Cortex of kidney (tissue), 1 donor: ENCODE measurements around the gene FARS2.
"Not testable (repeated sequence)": the region's sequence is repeated elsewhere in the genome, so short reads cannot be mapped to it uniquely, and the experiment has no call there.

Experiments
- DNase-seq: peaks from one replicate; lab custom pipeline; 2025; lab: John Stamatoyannopoulos, UW

The FARS2 gene

DNA sequence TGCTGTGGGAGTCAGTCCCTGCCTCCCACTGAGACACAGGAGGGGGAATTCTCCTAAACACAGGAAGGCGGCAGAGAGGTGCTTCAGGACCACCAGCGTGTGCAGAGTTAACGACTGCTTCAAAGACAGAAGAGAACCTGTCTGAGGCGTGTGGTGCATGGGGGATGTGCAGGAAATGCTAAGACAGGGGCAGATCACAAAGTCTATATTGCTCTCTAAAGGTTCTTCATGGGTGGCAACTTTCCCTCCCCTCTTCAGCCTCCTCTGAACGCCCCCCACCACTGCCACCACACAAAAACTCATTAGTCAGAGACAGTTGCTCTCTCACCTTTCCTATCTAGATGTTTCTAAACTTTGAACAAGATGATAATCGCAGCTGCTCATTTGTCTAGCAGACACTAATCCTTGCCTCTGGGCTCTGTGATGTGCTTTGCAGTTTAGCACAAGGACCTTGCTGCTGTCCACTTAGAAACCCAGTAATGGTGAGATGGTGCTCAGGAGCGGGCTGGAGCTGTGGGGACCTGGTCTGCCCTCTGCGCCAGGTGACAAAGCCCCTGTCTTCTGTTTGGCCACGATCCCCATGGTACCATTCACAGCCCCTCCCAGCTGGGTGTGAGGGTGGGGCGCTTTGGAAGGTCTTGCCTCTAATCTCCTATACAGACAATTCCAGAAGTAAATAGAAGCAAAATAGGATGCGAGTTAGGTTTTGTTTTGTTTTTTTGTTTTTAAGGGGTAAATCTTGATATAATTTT, 525.8 kb downstream of the FARS2 start:
- no peak for DNase-seq

DNA sequence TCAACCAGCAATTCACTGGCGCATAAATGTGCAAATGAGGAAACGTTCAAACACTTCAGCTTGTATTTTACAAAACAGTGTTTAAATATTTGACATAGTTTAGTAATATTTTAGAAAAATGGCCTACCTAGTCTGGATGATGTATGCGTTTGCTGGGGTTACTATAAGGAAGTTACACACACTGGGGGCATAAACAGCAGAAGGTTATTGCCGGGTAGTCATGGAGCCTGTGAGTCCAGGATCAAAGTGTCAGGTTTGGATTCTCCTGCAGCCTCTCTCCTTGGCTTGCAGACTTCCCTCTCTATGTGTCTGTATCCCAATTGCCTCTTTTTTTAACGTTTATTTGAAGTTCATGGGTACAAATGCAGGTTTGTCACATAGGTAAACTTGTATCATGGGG, 528.1 kb downstream of the FARS2 start:
- not testable (repeated sequence) for DNase-seq

DNA sequence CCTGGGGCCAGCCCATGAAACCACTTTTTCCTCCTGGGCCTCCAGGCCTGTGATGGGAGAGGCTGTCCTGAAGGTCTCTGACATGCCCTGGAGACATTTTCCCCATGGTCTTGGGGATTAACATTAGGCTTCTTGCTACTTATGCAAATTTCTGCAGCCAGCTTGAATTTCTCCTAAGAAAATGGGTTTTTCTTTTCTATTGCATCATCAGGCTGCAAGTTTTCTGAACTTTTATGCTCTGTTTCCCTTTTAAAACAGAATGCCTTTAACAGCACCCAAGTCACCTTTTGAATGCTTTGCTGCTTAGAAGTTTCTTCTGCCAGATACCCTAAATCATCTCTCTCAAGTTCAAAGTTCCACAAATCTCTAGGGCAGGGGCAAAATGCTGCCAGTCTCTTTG, 535.2 kb downstream of the FARS2 start:
- not testable (repeated sequence) for DNase-seq

DNA sequence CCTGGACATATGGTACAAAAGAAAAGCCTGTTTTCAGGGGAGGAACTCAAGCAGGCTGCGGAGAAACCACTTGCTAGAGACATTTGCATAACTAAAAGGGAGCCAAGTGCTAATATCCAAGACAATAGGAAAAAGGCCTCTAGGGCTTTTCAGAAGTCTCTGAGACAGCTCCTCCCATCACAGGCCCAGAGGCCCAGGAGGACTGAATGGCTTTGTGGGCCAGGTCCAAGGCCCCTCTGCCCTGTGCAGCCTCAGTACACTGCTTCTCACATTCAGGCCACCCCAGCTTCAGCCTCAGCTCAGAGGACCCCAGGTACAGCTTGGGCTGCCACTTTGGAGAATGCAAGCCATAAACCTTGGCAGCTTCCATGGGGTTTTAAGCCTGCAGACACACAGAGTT, 545.1 kb downstream of the FARS2 start:
- DNase-seq = not testable (repeated sequence)

DNA sequence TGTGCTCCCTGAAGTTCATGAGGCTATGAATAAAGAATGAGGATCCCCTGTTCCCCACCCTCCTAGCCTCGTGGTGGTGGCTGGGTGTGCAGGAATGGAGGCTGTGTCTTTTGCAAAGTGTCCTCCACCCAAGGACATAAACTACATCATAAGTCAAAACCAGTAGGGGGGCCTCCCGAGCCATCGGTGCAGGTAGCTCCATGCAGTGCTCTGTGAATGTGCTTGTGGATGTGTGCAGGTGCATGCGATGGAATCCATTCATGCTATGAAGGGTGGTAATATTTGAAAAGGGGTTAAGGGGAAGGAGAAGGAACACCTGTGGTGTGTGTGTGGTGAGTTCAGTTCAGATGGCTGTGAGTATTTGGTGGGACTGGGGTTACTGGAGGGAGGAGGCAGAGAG, 548.1 kb downstream of the FARS2 start:
- no peak for DNase-seq

DNA sequence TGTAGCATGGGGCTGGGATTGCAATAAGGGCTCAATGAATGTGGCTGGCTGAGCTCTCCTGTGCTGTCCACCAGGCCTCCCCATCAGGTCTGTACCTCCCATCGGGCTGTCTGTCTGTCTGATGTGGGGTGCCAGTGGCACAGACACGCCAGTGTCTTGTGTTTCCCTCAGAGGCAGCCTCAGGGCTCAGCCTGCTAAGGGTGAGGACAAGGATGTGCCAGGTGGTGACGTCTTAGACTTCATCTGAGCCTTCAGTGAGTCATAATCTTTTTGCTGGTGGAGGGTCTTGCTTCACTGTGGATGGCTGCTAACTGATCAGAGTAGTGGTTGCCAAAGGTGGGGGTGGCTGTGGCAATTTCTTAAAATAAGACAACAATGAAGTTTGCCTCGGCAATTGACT, 550.7 kb downstream of the FARS2 start:
- DNase-seq = no peak

DNA sequence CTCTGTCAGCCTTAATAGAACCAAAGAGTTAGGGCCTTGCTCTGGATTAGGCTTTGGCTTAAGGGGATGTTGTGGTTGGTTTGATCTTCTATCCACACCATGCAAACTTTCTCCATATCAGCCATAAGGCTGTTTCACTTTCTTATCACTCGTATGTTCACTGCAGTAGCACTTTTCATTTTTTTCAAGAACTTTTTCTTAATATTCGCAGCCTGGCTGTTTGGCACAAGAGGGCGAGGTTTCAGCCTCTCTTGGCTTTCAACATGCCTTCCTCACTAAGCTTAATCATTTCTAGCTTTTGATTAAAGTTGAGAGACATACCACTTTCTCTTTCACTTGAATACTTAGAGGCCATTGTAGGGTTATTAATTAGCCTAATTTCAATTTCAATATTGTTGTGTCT, 552.3 kb downstream of the FARS2 start:
- no peak for DNase-seq

DNA sequence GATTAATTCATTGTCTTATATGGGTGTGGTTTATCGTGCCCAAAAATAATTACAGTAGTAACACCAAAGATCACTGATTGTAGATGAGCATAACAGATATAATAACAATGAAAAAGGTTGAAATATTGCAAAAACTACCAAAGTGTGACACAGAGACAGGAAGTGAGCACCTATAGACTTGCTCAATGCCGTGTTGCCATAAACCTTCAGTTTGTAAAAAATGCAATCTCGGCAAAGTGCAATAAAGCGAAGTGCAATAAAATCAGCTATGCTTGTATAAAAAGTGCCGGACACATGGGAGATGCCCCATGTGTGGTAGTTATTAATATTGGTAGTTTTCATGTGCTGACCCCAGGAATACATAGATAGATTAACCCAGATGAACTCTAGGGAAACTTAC, 552.8 kb downstream of the FARS2 start:
- DNase-seq = no peak

DNA sequence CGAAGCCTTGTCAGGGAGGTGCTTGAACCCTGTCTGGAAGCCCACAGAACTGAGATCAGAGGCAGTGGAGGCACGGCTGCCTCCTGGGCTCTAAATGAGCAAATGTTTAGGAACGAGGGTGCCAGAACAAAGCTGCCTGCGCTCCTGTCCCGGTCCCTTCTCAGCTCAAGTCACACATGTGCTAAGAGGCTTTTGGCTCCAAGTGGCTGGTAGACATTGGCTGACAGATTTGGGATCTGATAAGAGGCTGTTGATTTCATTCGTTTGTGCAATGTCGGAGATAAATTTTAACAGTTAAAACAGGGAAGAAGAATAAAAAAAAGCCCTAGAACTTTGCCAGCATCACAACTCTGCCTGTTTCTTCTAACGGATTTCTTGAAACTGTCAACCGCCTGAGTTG, 553.6 kb downstream of the FARS2 start:
- DNase-seq = no peak

DNA sequence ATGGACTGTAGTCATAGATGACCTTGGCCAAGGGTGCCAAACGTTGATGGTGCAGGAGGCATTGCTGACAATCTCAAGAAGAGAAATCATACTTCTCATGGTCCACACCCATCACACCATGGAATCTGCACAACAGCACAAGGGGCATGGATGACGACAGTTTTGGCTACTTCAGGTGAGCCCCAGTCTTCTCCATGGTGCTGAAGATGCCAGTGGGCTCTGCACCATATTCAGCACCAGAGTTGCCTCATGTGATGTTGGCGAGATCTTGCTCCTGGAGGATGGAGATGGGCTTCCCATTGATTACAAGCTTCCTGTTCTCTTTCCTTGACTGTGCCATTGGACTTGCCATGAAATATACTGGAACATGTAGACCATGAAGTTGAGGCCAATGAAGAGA, 556.6 kb downstream of the FARS2 start:
- DNase-seq = no peak

DNA sequence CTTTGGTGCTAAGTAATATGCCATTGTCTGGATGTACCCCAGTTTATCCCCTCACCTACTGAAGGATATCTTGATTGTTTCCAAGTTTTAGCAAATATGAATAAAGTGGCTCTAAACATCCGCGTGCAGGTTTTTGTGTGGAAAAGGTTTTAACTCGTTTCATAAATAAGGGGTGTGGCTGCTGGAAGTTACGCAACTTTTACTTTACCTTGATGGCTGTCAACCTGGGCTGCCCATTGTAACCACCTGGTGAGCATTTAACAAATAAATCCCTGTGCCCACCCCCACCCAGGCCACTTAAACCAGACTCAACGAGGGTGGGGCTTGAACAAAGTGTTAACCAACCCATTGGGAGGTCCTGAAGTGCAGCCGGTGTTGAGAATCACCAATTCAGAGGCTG, 557.6 kb downstream of the FARS2 start:
- no peak for DNase-seq
